Measurements from ENCODE around the gene NXT1.

DNA sequence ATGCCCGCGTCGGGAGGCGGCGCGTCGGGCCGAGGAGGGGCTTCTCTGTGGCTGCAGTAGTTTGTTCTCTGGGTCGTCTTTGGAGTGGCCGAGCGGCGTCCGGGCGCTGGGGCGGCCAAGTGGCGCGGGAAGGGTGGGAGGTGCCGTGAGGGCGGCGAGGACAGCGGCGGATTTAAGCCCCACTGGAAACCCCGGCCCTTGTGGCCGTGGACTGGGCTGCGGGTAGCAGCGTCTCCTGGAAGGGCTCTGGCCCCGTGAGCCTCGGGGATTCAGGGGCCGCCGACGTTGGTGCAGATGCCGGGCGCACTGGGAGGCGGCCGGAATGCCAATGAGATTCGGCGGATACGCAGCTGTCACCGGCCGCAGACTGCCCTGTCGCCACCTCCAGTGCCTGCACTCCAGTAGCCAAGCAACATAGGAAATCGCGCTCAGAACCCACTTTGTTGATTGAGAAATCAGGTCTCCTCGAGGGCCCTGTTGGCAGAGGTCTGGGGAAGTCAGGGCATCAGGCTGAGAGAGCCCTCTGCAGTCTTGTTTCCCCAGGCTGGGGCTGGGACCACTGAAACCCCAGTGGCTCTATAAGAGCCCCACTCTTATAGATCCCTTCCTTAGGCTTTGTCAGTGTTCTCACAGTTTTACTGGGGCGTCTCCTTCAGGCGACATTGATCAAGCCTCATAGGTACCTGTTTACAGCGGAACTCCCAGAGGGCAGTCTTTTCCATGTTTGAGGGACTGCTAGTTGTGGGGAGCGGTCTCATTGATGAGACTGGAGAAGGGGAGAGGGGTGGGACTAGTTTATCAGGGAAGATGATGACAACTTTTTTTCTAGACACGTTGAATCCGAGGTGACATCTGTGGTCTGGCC, 12.0 kb downstream of the NXT1 start:
- TF ChIP-seq, protein P1, sequence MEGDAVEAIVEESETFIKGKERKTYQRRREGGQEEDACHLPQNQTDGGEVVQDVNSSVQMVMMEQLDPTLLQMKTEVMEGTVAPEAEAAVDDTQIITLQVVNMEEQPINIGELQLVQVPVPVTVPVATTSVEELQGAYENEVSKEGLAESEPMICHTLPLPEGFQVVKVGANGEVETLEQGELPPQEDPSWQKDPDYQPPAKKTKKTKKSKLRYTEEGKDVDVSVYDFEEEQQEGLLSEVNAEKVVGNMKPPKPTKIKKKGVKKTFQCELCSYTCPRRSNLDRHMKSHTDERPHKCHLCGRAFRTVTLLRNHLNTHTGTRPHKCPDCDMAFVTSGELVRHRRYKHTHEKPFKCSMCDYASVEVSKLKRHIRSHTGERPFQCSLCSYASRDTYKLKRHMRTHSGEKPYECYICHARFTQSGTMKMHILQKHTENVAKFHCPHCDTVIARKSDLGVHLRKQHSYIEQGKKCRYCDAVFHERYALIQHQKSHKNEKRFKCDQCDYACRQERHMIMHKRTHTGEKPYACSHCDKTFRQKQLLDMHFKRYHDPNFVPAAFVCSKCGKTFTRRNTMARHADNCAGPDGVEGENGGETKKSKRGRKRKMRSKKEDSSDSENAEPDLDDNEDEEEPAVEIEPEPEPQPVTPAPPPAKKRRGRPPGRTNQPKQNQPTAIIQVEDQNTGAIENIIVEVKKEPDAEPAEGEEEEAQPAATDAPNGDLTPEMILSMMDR (IDR thresholded peaks at IDR 0.05) = 0 out of 2 replicates have a peak, but pooled peaks have one; percentile 7
- TF ChIP-seq MXI1 (IDR thresholded peaks at IDR 0.05; ENCODE audit: low read depth, low read length) (no peak), USF2 (IDR thresholded peaks at IDR 0.05; ENCODE audit: borderline replicate concordance, low read depth, low read length) (no peak), GABPA (IDR thresholded peaks at IDR 0.05; ENCODE audit: low read depth) (no peak), RCOR1 (IDR thresholded peaks at IDR 0.05; ENCODE audit: low read length) (no peak), TAF1 (IDR thresholded peaks at IDR 0.05; ENCODE audit: borderline replicate concordance, low read depth, low read length) (0 out of 2 replicates have a peak, but pooled peaks have one; percentile 3), SMC3 (IDR thresholded peaks at IDR 0.05; ENCODE audit: low read depth, low read length) (no peak)
- TF ChIP-seq, protein P2, sequence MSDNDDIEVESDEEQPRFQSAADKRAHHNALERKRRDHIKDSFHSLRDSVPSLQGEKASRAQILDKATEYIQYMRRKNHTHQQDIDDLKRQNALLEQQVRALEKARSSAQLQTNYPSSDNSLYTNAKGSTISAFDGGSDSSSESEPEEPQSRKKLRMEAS (IDR thresholded peaks at IDR 0.05; ENCODE audit: low read depth) = no peak

All from SK-N-SH (cell line).